BE2C (cell line): ENCODE measurements around the gene GNPDA1.

Experiments
- DNase-seq: peaks from one replicate; pipeline ENCODE4 v3.0.0-alpha.2; 2020
- H3K27me3 ChIP-seq: fragments of 250-450 bp; sonication (Bioruptor Pico); 2 replicates; pipeline ENCODE4 v1.5.1; 2020; ENCODE audit warnings: mild to moderate bottlenecking
- H3K36me3 ChIP-seq: fragments of 250-450 bp; sonication (Bioruptor Pico); 2 replicates; pipeline ENCODE4 v1.5.1; 2020; ENCODE audit warnings: mild to moderate bottlenecking
- H3K4me1 ChIP-seq: fragments of 250-450 bp; sonication (Bioruptor Pico); 2 replicates; pipeline ENCODE4 v1.5.1; 2020
- H3K4me3 ChIP-seq: 2 replicates; pipeline ENCODE4 v1.5.1; 2011; ENCODE audit warnings: low read depth, low read length
- H3K9me3 ChIP-seq: fragments of 250-450 bp; sonication (Bioruptor Pico); 2 replicates; pipeline ENCODE4 v1.5.1; 2020
- CTCF ChIP-seq: IDR thresholded peaks from 2 replicates; pipeline ENCODE4 v1.5.1; 2012; ENCODE audit warnings: mild to moderate bottlenecking, low read depth, low read length

Gene GNPDA1

GRCh38 chr5:141958113-141958512, 54.7 kb downstream of the GNPDA1 start, which contains the start of gene PCDH12:
Gene PCDH12 (minus strand): TSS chr5:141958202. CDS start chr5:141957851, 351 bp downstream.
- Histone ChIP-seq H3K4me1 (peaks cover 11% of the 10 kb centered on the region), H3K36me3 (no peaks in the 10 kb centered on the region), H3K4me3 (no peak within 1 kb of the TSS), H3K27me3 (no peaks in the 10 kb centered on the region), H3K9me3 (no peaks in the 10 kb centered on the region)
- peak; percentile 52 for DNase-seq
- no peak for TF ChIP-seq CTCF

- no peak for TF ChIP-seq CTCF
- Histone ChIP-seq H3K9me3 (no peaks in the 10 kb centered on the region), H3K27me3 (no peaks in the 10 kb centered on the region), H3K4me1 (peaks cover 11% of the 10 kb centered on the region), H3K4me3 (no peak overlapping the region), H3K36me3 (no peaks in the 10 kb centered on the region)
- DNase-seq: no peak
Measured at GRCh38 chr5:141957367-141957996, 55.3 kb downstream of the GNPDA1 start.

DNA sequence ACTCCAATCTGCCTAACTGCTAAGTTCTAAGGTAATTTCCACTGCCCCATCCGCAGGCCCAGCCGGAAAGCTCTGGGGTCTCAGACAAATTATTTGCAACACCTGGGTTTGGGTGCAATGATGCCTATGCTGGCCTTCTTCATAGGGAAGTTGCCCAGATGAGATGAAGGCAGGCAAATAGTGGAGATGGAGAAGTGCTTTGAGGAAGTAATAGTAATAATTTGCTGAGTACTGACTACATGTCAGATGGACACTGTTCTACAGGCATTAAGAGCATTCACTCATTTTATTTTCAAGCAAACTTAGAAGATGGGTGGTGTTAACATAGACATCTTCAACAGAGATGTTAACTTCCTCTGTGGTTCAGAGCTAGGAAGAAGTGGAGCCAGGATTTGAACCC, 58.6 kb downstream of the GNPDA1 start:
- TF ChIP-seq CTCF: no peak
- Histone ChIP-seq H3K36me3 (no peaks in the 10 kb centered on the region), H3K4me3 (no peak overlapping the region), H3K4me1 (peaks cover 8% of the 10 kb centered on the region), H3K9me3 (no peaks in the 10 kb centered on the region), H3K27me3 (no peaks in the 10 kb centered on the region)
- DNase-seq: no peak

GRCh38 chr5:141952020-141952419, 60.8 kb downstream of the GNPDA1 start:
- no peak overlapping the region for H3K4me3 ChIP-seq
- no peak for TF ChIP-seq CTCF
- H3K9me3 ChIP-seq: no peaks in the 10 kb centered on the region
- no peaks in the 10 kb centered on the region for H3K4me1 ChIP-seq
- no peak for DNase-seq
- H3K27me3 ChIP-seq: no peaks in the 10 kb centered on the region
- H3K36me3 ChIP-seq: no peaks in the 10 kb centered on the region

DNA sequence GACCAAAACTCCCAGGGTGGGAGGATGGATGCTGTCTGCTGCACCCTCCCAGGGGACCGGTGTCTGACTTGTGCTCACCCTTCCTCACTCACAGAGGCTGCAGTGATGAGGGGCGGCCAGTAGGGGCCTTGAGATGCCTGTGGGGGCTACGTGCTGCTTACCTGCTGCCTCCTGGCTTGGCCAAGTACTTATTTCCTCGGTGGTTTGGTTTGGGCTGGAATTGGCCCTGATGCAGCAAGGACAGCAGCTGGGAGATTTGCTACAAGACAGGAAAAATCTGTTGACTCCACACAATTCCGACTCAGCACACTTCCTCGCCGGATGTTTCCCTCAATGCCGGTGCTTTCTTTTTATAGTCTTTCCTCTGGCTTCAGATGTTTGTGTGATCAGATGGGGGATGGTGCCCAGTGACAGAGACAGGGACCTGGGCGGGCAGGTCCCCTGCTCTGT, 61.5 kb downstream of the GNPDA1 start:
- Histone ChIP-seq H3K4me3 (no peak overlapping the region), H3K4me1 (no peaks in the 10 kb centered on the region), H3K9me3 (no peaks in the 10 kb centered on the region), H3K36me3 (no peaks in the 10 kb centered on the region), H3K27me3 (no peaks in the 10 kb centered on the region)
- DNase-seq: peak; percentile 66
- TF ChIP-seq CTCF: peak; percentile 67
